Measurements from ENCODE around the gene CDH4. TPM values are rescaled to one million over a fixed set of nuclear protein-coding genes. Genes with fewer than 3 reads are reported as not detected.

Gene CDH4
- total and polyA plus RNA-seq, 2 of the 4 experiments (the other 2 are of a cell fraction) = 1.6 to 3.5 TPM

DNA sequence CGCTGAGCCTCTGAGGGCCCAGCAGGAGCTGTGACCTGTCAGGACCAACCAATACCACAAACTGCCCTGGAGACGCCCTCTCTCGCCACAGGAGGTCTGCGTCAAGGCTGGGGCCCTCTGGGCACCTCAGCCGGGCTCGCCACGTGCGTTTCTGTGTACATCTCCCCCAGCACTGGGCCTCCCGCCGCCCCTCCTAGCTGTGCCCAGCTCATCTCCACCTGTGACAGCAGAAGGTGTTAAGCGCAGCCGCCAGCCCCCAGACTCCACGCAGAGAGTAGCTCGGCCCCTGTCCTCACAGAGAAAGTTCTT is 722.2 kb downstream of the CDH4 start:
- no TSS peak for BruUV-seq (replicated peaks)
- no peaks in the 10 kb centered on the region; the same call in 1 of the 2 replicates for H4K20me1 ChIP-seq (ENCODE audit: insufficient read depth, low read length)
- intact Hi-C loops (cut with micrococcal nuclease) = no loop called here
- H2AFZ ChIP-seq (replicated peaks; ENCODE audit: low read length, poor library complexity) = no peak overlapping the region
- no peak overlapping the region for H2BK15ac ChIP-seq (ENCODE audit: low read depth, low read length)
- no peak overlapping the region for H3K18ac ChIP-seq (ENCODE audit: low read depth, low read length)
- peaks cover 25% of the 10 kb centered on the region for H3K36me3 ChIP-seq (ENCODE audit: control insufficient read depth, insufficient read depth, low read length)
- DNase-seq (no peak), ATAC-seq (ENCODE audit: low read depth) (no peak; the same call in 1 of the 2 replicates)
- ChIA-PET POLR2A (ENCODE audit: unreplicated experiment) (no interaction called here), CTCF (no interaction called here)
- dilution Hi-C loops (cut with HindIII; ENCODE audit: low sequenced_read_pairs, unreplicated experiment) = no loop called here
- H3K27me3 ChIP-seq (ENCODE audit: control insufficient read depth, insufficient read depth, low read length) = no peaks in the 10 kb centered on the region
- H3K27ac ChIP-seq (ENCODE audit: insufficient read depth, low read length) = no peak overlapping the region
- H2BK120ac ChIP-seq (ENCODE audit: low read depth, low read length) = no peak overlapping the region
- no peak overlapping the region for H3K9ac ChIP-seq (ENCODE audit: low read depth, low read length)
- no peak overlapping the region for H3K4ac ChIP-seq (ENCODE audit: low read depth, low read length)
- no peak overlapping the region for H4K91ac ChIP-seq (ENCODE audit: insufficient read depth, low read depth, low read length)
- H3K4me2 ChIP-seq (ENCODE audit: low read depth, low read length) = no peak overlapping the region
- peaks cover 3% of the 10 kb centered on the region; the same call in 1 of the 2 replicates for H3K9me1 ChIP-seq (ENCODE audit: insufficient read depth, low read length)
- no peaks in the 10 kb centered on the region for H3K79me1 ChIP-seq (ENCODE audit: low read depth in 1 of 2, low read length in 2 of 2)
- no peak overlapping the region for H2AK9ac ChIP-seq (replicated peaks; ENCODE audit: low read depth, low read length, poor library complexity)
- no peak overlapping the region for H4K8ac ChIP-seq (ENCODE audit: low read depth in 2 of 2, low read length in 2 of 2)
- peaks cover 3% of the 10 kb centered on the region; the same call in 1 of the 2 replicates for H3K9me3 ChIP-seq (ENCODE audit: control insufficient read depth, insufficient read depth, low read length)
- no peak overlapping the region for H2BK20ac ChIP-seq (ENCODE audit: low read depth, low read length)
- no peak overlapping the region for H2AK5ac ChIP-seq (ENCODE audit: low read depth, low read length)
- no peaks in the 10 kb centered on the region for H3K4me1 ChIP-seq (ENCODE audit: control insufficient read depth, insufficient read depth, low read length)
- no peak overlapping the region for H3K56ac ChIP-seq (ENCODE audit: extremely low read depth, insufficient read depth, low read length)
- 84% methylated on average over 6 of the region's 14 CpGs; no CpG with 5 or more reads in 1 of the 2 experiments for WGBS, 2 experiments (ENCODE audit: extremely low coverage in 2 of 2, insufficient read length in 1 of 2)
- in situ Hi-C loops (cut with MboI; ENCODE audit: low sequenced_read_pairs) = no loop called here
- no peak overlapping the region for H3K4me3 ChIP-seq (ENCODE audit: insufficient read depth, low read depth, low read length)
- no peak overlapping the region for H2BK5ac ChIP-seq (ENCODE audit: low read depth, low read length, poor library complexity, severe bottlenecking)
- no peak overlapping the region for H4K5ac ChIP-seq (ENCODE audit: low read depth, low read length)
- no peak for TF ChIP-seq RAD21 (IDR thresholded peaks at IDR 0.05; ENCODE audit: low read length)
- no peak for TF ChIP-seq BHLHE40 (IDR thresholded peaks at IDR 0.05; ENCODE audit: low read depth, low read length)
- no peak for TF ChIP-seq CEBPB (IDR thresholded peaks at IDR 0.05; ENCODE audit: low read depth, low read length)
- TF ChIP-seq, protein P1, sequence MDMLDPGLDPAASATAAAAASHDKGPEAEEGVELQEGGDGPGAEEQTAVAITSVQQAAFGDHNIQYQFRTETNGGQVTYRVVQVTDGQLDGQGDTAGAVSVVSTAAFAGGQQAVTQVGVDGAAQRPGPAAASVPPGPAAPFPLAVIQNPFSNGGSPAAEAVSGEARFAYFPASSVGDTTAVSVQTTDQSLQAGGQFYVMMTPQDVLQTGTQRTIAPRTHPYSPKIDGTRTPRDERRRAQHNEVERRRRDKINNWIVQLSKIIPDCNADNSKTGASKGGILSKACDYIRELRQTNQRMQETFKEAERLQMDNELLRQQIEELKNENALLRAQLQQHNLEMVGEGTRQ (IDR thresholded peaks at IDR 0.05; ENCODE audit: low read depth, low read length) = no peak
- TF ChIP-seq RCOR1 (IDR thresholded peaks at IDR 0.05; ENCODE audit: insufficient replicate concordance, low read length) = no peak
- TF ChIP-seq NFE2L2 (IDR thresholded peaks at IDR 0.05; ENCODE audit: low read depth, low read length) = no peak
- no peak for TF ChIP-seq RFX5 (IDR thresholded peaks at IDR 0.05; ENCODE audit: low read depth, low read length)
- TF ChIP-seq, protein P2, sequence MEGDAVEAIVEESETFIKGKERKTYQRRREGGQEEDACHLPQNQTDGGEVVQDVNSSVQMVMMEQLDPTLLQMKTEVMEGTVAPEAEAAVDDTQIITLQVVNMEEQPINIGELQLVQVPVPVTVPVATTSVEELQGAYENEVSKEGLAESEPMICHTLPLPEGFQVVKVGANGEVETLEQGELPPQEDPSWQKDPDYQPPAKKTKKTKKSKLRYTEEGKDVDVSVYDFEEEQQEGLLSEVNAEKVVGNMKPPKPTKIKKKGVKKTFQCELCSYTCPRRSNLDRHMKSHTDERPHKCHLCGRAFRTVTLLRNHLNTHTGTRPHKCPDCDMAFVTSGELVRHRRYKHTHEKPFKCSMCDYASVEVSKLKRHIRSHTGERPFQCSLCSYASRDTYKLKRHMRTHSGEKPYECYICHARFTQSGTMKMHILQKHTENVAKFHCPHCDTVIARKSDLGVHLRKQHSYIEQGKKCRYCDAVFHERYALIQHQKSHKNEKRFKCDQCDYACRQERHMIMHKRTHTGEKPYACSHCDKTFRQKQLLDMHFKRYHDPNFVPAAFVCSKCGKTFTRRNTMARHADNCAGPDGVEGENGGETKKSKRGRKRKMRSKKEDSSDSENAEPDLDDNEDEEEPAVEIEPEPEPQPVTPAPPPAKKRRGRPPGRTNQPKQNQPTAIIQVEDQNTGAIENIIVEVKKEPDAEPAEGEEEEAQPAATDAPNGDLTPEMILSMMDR (conservative IDR thresholded peaks at IDR 0.05; ENCODE audit: low read depth, low read length) = no peak
- TF ChIP-seq CHD1 (IDR thresholded peaks at IDR 0.05; ENCODE audit: low read depth, low read length) = no peak
- no peak for TF ChIP-seq MAZ (IDR thresholded peaks at IDR 0.05; ENCODE audit: borderline replicate concordance, low read depth, low read length)
- no peak for TF ChIP-seq FOS (IDR thresholded peaks at IDR 0.05; ENCODE audit: low read depth, low read length)
- no peak for TF ChIP-seq MXI1 (IDR thresholded peaks at IDR 0.05; ENCODE audit: borderline replicate concordance, low read depth, low read length)
- no peak for TF ChIP-seq SMC3 (IDR thresholded peaks at IDR 0.05; ENCODE audit: low read depth, low read length)
- TF ChIP-seq, protein P3, sequence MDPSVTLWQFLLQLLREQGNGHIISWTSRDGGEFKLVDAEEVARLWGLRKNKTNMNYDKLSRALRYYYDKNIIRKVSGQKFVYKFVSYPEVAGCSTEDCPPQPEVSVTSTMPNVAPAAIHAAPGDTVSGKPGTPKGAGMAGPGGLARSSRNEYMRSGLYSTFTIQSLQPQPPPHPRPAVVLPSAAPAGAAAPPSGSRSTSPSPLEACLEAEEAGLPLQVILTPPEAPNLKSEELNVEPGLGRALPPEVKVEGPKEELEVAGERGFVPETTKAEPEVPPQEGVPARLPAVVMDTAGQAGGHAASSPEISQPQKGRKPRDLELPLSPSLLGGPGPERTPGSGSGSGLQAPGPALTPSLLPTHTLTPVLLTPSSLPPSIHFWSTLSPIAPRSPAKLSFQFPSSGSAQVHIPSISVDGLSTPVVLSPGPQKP (IDR thresholded peaks at IDR 0.05; ENCODE audit: borderline replicate concordance, low read depth, low read length) = no peak
- no peak overlapping the region for H3K23ac ChIP-seq (ENCODE audit: low read depth, low read length)
- H3K14ac ChIP-seq (replicated peaks; ENCODE audit: low read depth, low read length) = no peak overlapping the region

All from IMR-90 (cell line).